ENCODE measurements around the gene PNPO.

- TF ChIP-seq CTCF (IDR thresholded peaks at IDR 0.05) (peak; percentile 92 to 100 (median 99)), POLR2A (IDR thresholded peaks at IDR 0.05) (peak; percentile 87)
These were observed 29.5 kb downstream of the PNPO start, which contains the start of gene CDK5RAP3 for GRCh38 chr17:47970725-47971499.
